Measurements from ENCODE around the gene PDCD1.

PDCD1 gene

DNA sequence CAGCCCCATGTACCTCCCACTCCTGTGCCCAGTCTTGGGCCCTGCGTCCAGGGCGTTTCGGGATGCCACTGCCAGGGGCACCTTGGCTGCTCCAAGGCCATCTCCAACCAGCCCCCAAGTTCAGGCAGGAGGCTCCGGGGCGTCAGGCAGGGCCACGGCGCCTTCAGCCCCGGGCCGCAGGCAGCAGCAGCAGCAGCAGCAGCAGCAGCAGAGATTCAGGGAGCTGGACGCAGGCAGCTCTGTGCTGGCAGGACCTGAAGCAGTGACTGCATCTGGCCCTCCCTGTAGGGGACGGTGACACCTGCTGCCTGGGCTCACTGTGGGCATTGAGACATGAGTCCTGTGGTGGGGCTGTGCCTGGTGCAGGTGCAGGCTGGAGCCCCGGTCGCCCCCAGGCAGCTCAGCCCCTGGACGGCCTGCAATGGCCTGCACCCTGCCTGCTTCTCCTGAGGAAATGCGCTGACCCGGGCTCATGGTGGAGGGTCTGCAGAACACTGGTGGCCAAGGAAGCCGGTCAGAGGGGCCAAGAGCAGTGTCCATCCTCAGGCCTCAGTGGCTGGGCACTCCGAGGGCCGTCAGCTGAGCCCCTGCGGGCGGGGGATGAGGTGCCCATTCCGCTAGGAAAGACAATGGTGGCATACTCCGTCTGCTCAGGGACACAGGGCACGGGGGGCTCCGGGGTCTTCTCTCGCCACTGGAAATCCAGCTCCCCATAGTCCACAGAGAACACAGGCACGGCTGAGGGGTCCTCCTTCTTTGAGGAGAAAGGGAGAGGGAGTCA lies 8.0 kb downstream of the PDCD1 start:
- H3K27ac Mint-ChIP-seq, result no peak overlapping the region
- no peaks in the 10 kb centered on the region for H3K36me3 Mint-ChIP-seq
- no peaks in the 10 kb centered on the region for H3K27me3 Mint-ChIP-seq
- no peak for DNase-seq (ENCODE audit: low spot score in 2 of 2)
- H3K9me3 Mint-ChIP-seq, result no peaks in the 10 kb centered on the region
- no peak overlapping the region for H3K4me3 Mint-ChIP-seq
- peaks cover 5% of the 10 kb centered on the region for H3K4me1 Mint-ChIP-seq
- no peak for ATAC-seq (ENCODE audit: low read depth)

DNA sequence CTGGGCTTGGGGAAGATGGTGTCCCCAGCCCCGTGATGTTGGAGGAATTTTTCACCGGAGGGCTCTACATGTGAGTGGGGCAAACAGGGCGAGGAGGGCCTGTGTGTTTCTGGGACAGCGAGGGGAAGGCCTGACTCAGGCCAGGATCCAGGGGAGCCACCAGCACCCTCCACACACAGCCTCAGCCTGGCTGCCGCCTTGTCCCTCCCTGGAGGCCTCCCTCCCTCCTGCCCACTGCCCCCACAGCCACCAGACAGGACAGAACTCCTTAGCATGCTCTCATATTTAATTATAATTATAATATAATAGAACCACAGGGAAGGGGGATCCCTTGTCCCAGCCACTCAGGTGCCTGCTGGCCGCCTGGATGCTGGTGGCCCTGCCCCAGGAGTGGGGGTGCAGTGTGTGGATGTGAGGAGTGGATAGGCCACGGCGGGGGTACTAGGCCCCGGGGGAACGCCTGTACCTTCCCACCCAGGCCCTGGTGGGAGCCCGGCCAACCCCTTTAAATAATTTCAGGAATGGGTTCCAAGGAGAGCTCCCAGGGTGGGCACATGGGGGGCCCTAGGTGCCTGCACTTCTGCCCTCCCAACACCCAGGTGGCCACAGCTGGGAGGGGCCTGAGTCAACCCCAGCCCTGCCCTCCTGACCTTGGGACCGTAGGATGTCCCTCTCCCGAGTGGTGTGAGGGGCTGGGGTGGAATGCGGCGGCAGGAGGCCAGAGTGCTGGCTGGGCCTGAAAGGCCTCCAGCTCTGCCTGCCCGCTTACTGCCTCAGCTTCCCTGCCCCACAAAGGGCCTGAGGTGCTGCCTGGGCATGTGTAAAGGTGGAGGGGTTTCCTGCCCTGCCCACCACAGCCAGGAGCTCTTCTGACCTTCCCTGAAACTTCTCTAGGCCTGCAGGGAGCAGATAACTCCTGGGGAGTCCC lies 8.8 kb downstream of the PDCD1 start:
- H3K36me3 Mint-ChIP-seq, result no peaks in the 10 kb centered on the region
- no peak overlapping the region for H3K27ac Mint-ChIP-seq
- DNase-seq (ENCODE audit: low spot score in 2 of 2) (no peak), ATAC-seq (ENCODE audit: low read depth) (no peak)
- peaks cover 10% of the 10 kb centered on the region for H3K4me1 Mint-ChIP-seq
- no peaks in the 10 kb centered on the region for H3K27me3 Mint-ChIP-seq
- H3K9me3 Mint-ChIP-seq, result no peaks in the 10 kb centered on the region
- no peak overlapping the region for H3K4me3 Mint-ChIP-seq

DNA sequence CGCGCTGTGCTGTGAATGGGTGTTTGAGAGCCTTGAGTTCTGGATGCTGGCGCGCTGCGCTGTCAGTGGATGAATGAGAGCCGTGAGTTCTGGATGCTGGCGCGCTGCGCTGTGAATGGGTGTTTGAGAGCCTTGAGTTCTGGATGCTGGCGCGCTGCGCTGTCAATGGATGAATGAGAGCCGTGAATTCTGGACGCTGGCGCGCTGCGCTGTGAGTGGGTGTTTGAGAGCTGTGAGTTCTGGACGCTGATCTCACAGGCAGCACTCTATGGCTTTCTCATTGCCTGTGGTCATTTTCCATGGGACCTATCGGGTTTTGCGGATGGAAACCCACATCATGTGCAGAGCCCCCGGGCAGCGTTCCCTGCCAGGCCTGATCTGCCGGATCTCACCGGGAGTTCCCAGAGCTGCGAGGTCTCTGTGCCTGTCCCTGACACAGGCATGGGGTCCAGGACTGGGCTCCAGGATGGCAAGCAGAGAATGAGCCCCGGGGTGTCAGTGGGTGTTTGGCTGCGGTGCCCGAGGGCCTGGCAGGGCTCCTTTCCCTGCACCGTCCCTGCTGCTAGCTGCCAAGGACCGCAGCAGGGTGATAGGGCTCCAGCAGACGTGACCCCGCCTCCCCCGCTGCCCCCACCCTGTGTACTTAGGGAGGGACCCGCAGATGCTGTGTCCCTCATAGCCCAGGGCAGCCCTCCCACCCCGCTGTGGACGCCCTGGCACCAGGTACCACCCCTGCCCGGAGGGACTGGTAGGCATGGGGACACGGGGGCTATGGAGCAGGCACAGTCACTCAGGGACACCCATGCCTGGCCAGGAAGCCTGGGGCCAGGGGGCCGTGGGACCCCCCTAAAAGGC lies 9.7 kb downstream of the PDCD1 start:
- ATAC-seq (ENCODE audit: low read depth), result no peak
- no peak overlapping the region for H3K4me3 Mint-ChIP-seq

DNA sequence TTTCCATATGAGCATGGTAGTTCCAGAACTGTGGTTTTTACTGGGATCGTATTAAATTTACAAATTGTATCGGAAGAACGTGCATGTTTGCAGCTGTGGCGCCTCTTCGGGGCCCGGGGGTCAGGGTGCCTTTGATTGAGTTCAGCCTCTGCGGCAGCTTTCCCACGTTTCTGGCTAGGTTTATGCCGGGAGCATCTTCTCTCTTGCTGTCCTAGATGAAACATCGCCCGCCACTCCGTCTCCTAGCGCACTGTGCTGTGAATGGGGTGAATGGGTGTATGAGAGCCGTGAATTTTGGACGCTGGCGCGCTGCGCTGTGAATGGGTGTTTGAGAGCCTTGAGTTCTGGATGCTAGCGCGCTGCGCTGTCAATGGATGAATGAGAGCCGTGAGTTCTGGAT lies 12.3 kb downstream of the PDCD1 start:
- Mint-ChIP-seq H3K9me3 (no peaks in the 10 kb centered on the region), H3K36me3 (no peaks in the 10 kb centered on the region), H3K27ac (no peak overlapping the region), H3K4me3 (no peak overlapping the region), H3K27me3 (no peaks in the 10 kb centered on the region), H3K4me1 (peaks cover 20% of the 10 kb centered on the region)
- DNase-seq (ENCODE audit: low spot score in 2 of 2) (no peak), ATAC-seq (ENCODE audit: low read depth) (no peak)

More for the DNA sequence above, 9.7 kb downstream of the PDCD1 start:
- Mint-ChIP-seq H3K27ac (no peak overlapping the region), H3K9me3 (no peaks in the 10 kb centered on the region), H3K27me3 (no peaks in the 10 kb centered on the region), H3K36me3 (no peaks in the 10 kb centered on the region), H3K4me1 (peaks cover 11% of the 10 kb centered on the region)
- no peak for DNase-seq (ENCODE audit: low spot score in 2 of 2)

DNA sequence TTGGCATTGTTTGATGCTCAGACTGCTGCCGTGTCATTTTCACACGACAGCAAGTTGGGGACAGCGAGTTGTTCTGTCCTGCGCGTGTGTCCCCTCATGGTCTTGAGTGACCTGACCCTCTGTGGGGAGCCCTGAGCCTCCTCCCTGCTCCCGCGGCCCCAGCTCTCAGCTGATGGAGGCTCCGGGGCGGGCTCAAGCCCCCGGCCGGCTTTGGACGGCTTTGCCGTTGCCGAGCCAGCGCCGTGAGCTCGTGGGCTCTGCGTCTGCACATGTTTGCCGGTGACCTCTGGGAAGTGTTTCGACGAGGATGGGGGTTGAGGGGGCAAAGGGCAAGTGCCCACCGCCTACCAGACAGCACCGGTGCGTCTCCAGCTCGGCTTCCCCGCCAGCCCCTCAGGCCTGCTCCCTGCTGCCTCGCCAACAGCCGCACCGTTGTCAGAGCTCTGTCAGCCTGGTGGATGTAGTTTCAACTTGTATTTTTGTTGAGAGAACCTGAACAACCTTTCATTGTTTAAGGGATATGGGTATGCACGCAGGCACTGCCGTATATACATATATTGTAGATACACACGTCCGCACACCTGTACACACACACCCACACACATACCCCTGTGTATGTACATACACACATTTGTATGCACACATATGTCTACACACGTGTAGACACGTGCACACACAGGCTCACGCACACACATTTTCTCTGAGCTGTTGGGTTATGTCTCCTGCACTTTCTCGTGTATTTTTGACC lies 13.7 kb downstream of the PDCD1 start:
- no peaks in the 10 kb centered on the region for H3K9me3 Mint-ChIP-seq
- peak overlapping the region; percentile 81 for H3K4me3 Mint-ChIP-seq
- DNase-seq (ENCODE audit: low spot score in 2 of 2) (no peak), ATAC-seq (ENCODE audit: low read depth) (no peak)
- peak overlapping the region; percentile 75 for H3K27ac Mint-ChIP-seq
- H3K4me1 Mint-ChIP-seq, result peaks cover 20% of the 10 kb centered on the region
- H3K36me3 Mint-ChIP-seq, result no peaks in the 10 kb centered on the region
- no peaks in the 10 kb centered on the region for H3K27me3 Mint-ChIP-seq

DNA sequence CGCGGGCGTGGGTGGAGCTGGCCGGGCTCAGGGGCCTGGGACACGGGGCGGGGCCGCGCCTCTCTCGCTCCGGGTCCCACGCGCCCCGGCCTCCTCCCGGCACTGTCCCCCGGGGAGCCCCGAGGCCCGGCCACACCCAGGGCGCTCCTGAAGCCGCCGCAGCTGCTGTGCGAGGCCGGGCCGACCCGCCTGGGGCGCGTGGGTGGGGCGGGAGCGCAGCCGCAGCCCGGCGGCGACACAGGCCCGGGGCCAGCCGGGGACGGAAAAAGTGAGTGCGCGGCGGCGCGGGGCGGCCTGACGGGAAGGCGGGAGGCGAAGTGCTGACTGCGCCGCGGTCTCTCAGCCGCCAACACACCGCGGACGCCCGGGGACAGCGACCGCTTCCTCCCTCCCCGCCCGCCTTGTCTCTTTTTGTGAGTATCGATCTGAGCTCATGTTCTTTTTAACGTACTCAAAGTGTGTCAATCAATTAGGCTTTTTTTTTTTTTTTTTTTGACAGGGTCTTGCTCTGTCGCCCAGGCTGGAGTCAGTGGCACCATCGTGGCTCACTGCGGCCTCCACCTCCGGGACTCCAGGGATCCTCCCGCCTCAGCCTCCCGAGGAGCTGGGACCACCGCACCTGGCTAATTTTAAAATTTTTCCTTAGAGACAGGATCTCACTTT lies 14.5 kb downstream of the PDCD1 start:
- Mint-ChIP-seq H3K27me3 (no peaks in the 10 kb centered on the region), H3K9me3 (no peaks in the 10 kb centered on the region), H3K4me1 (peaks cover 20% of the 10 kb centered on the region), H3K36me3 (no peaks in the 10 kb centered on the region), H3K4me3 (peak overlapping the region; percentile 81), H3K27ac (peak overlapping the region; percentile 76)
- DNase-seq (ENCODE audit: low spot score in 2 of 2) (peak; percentile 69 to 71), ATAC-seq (ENCODE audit: low read depth) (peak; percentile 91)

DNA sequence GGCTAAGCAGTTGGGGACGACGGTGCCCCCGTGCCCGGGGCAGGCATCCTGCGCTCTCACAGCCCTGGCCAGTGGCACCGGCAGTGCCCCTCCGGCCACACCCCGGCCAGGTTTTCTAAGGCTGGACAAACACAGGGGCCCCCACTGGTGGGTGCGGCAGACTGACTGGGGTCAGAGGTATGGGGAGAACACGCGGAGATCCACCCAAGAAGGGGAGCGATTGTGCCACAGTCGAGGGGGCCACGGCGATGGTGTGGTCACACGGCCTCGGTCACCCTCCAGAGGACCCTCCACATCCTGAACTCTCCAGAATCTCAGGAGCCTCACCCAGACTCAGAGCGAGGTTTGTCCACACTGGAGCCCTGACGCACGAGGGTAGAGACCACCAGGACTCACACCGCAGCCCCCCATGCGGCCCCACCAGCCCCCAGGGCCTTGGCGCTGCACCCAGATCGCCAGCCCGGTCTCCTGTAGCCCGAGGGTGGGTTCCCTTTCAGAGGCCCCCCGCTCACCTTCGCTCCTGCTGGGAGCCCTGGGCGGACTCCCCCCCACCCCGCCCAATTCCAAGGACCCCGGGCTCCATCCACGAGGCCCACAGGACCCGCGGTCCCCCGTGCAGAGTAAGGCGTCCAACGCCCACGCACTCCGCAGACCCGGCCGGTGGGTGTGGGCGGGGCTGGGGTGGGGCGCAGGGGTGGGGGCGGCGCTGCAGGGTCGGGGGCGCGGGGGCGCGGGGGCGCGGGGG lies 15.2 kb downstream of the PDCD1 start:
- ATAC-seq (ENCODE audit: low read depth) (peak; percentile 18), DNase-seq (ENCODE audit: low spot score in 2 of 2) (no peak)
- peaks cover 20% of the 10 kb centered on the region for H3K4me1 Mint-ChIP-seq
- no peaks in the 10 kb centered on the region for H3K9me3 Mint-ChIP-seq
- no peaks in the 10 kb centered on the region for H3K36me3 Mint-ChIP-seq
- peak overlapping the region; percentile 77 for H3K27ac Mint-ChIP-seq
- H3K4me3 Mint-ChIP-seq, result peak overlapping the region; percentile 80
- H3K27me3 Mint-ChIP-seq, result no peaks in the 10 kb centered on the region

DNA sequence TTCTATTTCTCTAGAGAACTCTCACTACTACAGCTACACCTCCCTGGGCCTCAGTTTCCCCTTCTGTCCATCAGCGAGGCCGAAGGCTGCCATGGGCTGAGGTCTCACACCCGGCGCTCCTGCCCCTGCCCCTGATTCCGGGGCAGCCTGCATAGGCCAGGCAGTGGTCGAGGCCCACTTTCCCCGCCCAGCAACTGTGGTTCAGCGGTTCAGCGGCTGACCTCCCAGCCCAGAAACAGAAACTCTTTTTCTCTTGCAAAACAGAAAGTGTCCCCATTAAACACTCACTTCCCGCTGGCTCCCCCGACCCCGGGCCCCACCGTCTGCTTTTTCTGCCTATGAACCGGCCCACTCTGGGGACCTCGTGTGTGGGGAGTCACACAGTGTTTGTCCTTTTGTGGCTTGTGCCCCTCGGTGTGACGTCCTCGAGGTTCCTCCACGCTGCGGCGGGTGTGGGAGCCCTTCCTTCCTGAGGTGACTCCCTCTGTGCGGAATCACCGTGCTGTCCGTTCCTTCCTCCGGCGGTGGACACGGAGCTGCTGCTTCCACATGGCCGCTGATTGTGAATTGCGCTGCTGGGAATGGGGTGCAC lies 16.0 kb downstream of the PDCD1 start:
- H3K4me1 Mint-ChIP-seq, result peaks cover 20% of the 10 kb centered on the region
- H3K36me3 Mint-ChIP-seq, result no peaks in the 10 kb centered on the region
- H3K9me3 Mint-ChIP-seq, result no peaks in the 10 kb centered on the region
- peak in 1 of 2 donors; percentile 46 for DNase-seq (ENCODE audit: low spot score in 2 of 2)
- H3K4me3 Mint-ChIP-seq, result peak overlapping the region; percentile 80
- no peaks in the 10 kb centered on the region for H3K27me3 Mint-ChIP-seq
- peak overlapping the region; percentile 77 for H3K27ac Mint-ChIP-seq
- ATAC-seq (ENCODE audit: low read depth), result peak; percentile 50

DNA sequence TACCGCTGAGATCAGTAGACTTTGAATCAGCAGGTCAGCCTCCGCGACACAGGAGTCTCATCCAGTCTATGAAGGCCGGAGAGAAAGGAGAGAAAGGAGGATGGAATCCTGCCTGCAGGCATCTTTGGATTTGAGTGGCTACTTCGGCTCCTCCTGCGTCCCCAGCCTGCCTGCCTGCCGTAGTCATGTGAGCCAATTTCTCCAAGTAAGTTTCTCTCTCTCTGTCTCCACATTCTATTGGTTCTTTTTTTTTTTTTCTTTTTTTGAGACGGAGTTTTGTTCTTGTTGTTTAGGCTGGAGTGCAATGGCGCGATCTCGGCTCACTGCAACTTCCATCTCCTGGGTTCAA lies 16.7 kb downstream of the PDCD1 start:
- H3K9me3 Mint-ChIP-seq, result peaks cover 3% of the 10 kb centered on the region
- DNase-seq (ENCODE audit: low spot score in 2 of 2) (no peak), ATAC-seq (ENCODE audit: low read depth) (no peak)
- no peaks in the 10 kb centered on the region for H3K36me3 Mint-ChIP-seq
- no peaks in the 10 kb centered on the region for H3K27me3 Mint-ChIP-seq
- peak overlapping the region; percentile 77 for H3K27ac Mint-ChIP-seq
- H3K4me1 Mint-ChIP-seq, result peaks cover 20% of the 10 kb centered on the region
- no peak overlapping the region for H3K4me3 Mint-ChIP-seq

DNA sequence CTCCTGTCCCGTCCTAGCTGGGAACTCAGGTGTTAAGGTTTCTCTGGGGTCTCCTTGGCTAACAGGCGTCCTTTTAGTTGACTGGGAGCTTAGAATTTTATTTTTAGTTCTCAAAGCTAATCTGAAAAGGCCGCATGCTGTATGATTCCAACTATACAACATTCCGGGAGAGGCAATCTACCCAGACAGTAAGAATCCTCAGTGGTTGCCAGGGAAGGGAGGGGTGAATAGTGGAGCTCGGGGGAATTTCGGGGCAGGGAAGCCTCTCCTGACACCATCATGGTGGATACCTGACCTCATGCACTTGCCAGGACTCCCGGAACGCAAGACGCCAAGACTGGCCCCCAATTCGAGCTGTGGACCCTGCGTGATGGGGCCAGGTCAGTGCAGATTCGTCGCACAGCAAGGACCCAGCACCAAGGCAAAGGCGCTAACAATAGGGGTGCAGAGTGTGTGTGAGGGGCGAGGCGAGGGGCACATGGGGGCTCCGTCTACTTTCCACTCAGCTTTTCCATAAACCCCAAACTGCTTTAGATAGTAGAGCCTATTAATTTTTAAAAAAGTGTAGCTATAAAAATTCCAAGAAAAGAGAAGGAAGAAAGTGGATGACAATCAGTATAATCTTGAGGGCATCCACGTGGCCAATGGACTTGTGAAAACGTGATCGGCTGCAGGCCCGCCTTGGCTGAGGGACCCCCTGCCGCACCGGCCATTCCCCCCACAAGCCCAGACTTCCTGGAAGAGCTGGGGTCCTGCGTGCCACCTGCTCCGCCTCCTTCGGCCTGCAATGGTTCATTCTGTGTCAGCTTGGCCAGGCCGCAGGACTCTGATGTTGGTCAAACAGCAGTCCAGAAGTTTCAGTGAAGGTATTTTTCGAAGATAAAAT lies 17.3 kb downstream of the PDCD1 start:
- no peak for ATAC-seq (ENCODE audit: low read depth)
- no peaks in the 10 kb centered on the region for H3K27me3 Mint-ChIP-seq
- H3K36me3 Mint-ChIP-seq, result no peaks in the 10 kb centered on the region
- DNase-seq (ENCODE audit: low spot score in 2 of 2), result no peak
- H3K4me3 Mint-ChIP-seq, result no peak overlapping the region
- H3K9me3 Mint-ChIP-seq, result peaks cover 3% of the 10 kb centered on the region
- no peak overlapping the region for H3K27ac Mint-ChIP-seq
- peaks cover 18% of the 10 kb centered on the region for H3K4me1 Mint-ChIP-seq

DNA sequence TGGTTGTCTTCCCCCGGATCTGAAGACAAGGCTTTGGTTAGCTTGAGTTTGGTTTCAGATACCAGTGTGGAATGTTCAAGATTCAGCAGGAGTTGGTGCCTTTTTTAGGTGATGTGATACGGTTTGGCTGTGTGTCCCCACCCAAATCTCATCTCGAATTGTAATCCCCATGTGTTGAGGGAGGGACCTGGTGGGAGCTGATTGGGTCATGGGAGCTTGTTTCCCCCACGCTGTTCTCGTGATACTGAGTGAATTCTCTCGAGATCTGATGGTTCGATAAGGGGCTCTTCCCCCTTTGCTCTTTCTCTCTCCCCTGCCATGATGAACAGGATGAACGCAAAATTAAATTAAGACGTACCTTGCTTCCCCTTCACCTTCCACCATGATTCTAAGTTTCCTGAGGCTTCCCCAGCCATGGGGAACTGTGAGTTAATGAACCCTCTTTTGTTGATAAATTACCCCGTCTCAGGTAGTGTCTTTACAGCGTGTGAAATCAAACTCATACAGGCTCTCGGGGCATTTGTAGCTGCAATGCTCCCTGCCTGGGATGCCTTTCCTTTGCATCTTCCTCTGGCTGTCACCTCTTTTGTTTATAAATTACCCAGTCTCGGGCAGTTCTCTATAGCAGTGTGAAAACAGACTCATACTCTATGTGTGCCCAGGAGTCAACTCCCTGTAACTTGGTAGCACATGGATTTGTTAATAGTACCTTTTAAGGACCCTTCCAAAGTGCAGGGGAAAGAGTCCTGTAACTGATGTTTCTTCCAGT lies 21.3 kb downstream of the PDCD1 start:
- Mint-ChIP-seq H3K27me3 (peaks cover 2% of the 10 kb centered on the region), H3K4me3 (no peak overlapping the region), H3K27ac (no peak overlapping the region), H3K36me3 (no peaks in the 10 kb centered on the region), H3K9me3 (peaks cover 3% of the 10 kb centered on the region), H3K4me1 (no peaks in the 10 kb centered on the region)
- ATAC-seq (ENCODE audit: low read depth), result no peak
- no peak for DNase-seq (ENCODE audit: low spot score in 2 of 2)

All from memory B cell (primary cell).